Measurements from ENCODE around the gene GPR35. TPM values are rescaled to one million over a fixed set of nuclear protein-coding genes. Genes with fewer than 3 reads are reported as not detected.

The GPR35 gene
- total and polyA plus RNA-seq, 2 donors (not counting 3 experiments of a cell fraction or from before 2014, with no cell fraction given), result 0.18 to 0.33 TPM

- Histone ChIP-seq H3K36me3 (ENCODE audit: control insufficient read depth in 2 of 2, extremely low read depth in 1 of 2, insufficient read depth in 2 of 2, low read length in 2 of 2) (no peaks in the 10 kb centered on the region), H2AFZ (ENCODE audit: low read depth, low read length) (no peak overlapping the region), H3K4me1 (ENCODE audit: control insufficient read depth, extremely low read depth, insufficient read depth, low read length) (peaks cover 17% of the 10 kb centered on the region), H3K4me3 (replicated peaks in 1 of 3; ENCODE audit: insufficient read depth in 1 of 3, low read depth in 1 of 3, low read length in 3 of 3) (no peak overlapping the region), H3K9me1 (replicated peaks; ENCODE audit: control insufficient read depth, extremely low read depth, insufficient read depth, low read length) (no peaks in the 10 kb centered on the region), H4K20me1 (replicated peaks; ENCODE audit: control insufficient read depth, extremely low read depth, insufficient read depth, low read length) (no peaks in the 10 kb centered on the region), H3K9ac (replicated peaks; ENCODE audit: extremely low read depth, insufficient read depth, low read length) (no peak overlapping the region), H3K79me2 (ENCODE audit: control insufficient read depth, insufficient read depth, low read length) (peaks cover 51% of the 10 kb centered on the region), H3K27ac (ENCODE audit: insufficient read depth, low read depth, low read length) (no peak overlapping the region), H3K9me3 (replicated peaks; ENCODE audit: control insufficient read depth, insufficient read depth, low read length) (no peaks in the 10 kb centered on the region), H3K27me3 (ENCODE audit: control insufficient read depth in 2 of 2, insufficient read depth in 2 of 2, low read length in 2 of 2) (no peaks in the 10 kb centered on the region), H3K4me2 (ENCODE audit: insufficient read depth, low read length) (no peak overlapping the region)
- intact Hi-C loops (cut with micrococcal nuclease) (no loop called here), dilution Hi-C loops (cut with MboI; ENCODE audit: extremely low pct_ligation_motif_present, low sequenced_read_pairs) (no loop called here)
- CTCF ChIA-PET, result interaction anchor here (5.3 kb wide), 1 partner anchor 18 kb away, joined by 47 read pairs; no protein-coding TSS in a partner anchor
- no TSS peak for BruUV-seq (replicated peaks)
- TF ChIP-seq JUN (IDR thresholded peaks at IDR 0.05; ENCODE audit: borderline replicate concordance, insufficient read depth, insufficient read length, low read depth) (no peak), POLR2A (IDR thresholded peaks at IDR 0.05; ENCODE audit: low read depth, low read length) (no peak), MYC (IDR thresholded peaks at IDR 0.05; ENCODE audit: low read depth, low read length) (no peak), GATA2 (IDR thresholded peaks at IDR 0.05; ENCODE audit: insufficient read depth, insufficient read length, low read depth, low read length) (no peak)
- POLR2A ChIA-PET, result interaction anchor here (3.3 kb wide), 1 partner anchor 24 kb away, joined by 13 read pairs; no protein-coding TSS in a partner anchor
- DNase-seq (ENCODE audit: low read depth, low spot score) (no peak), FAIRE-seq (peak; percentile 54)
Measured at GRCh38 chr2:240584486-240585031, 40.7 kb upstream of the GPR35 start.

DNA sequence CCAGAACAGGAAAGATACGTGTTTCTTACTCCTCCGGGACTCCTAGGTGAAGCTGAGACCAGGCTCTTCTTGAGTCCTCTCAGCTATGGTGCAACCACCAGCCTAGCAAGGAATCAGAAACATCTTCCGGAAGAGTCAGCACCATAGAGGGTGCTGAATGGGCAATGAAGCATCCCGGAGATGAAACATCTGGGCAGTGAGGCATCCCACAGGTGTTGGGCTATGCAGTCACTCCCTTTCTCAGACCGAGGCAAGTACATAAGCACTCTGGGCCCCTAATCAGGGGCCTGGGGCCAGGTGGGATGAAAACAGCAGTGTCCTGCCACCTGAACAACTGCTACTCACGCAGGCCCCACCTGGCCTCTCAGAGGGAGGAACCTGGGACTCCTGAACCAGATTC, 40.2 kb upstream of the GPR35 start:
- POLR2A ChIA-PET, result interaction anchor here (3.3 kb wide), 1 partner anchor 24 kb away, joined by 13 read pairs; no protein-coding TSS in a partner anchor
- no peak for DNase-seq (ENCODE audit: low read depth, low spot score)
- H2AFZ ChIP-seq (ENCODE audit: low read depth, low read length), result no peak overlapping the region
- dilution Hi-C loops (cut with MboI; ENCODE audit: extremely low pct_ligation_motif_present, low sequenced_read_pairs) (no loop called here), intact Hi-C loops (cut with micrococcal nuclease) (no loop called here)
- peak overlapping the region; percentile 91 for H3K9ac ChIP-seq (replicated peaks; ENCODE audit: extremely low read depth, insufficient read depth, low read length)
- peaks cover 17% of the 10 kb centered on the region for H3K4me1 ChIP-seq (ENCODE audit: control insufficient read depth, extremely low read depth, insufficient read depth, low read length)
- no peaks in the 10 kb centered on the region for H3K27me3 ChIP-seq (ENCODE audit: control insufficient read depth in 2 of 2, insufficient read depth in 2 of 2, low read length in 2 of 2)
- no peaks in the 10 kb centered on the region for H4K20me1 ChIP-seq (replicated peaks; ENCODE audit: control insufficient read depth, extremely low read depth, insufficient read depth, low read length)
- H3K4me3 ChIP-seq (replicated peaks in 1 of 3; ENCODE audit: insufficient read depth in 1 of 3, low read depth in 1 of 3, low read length in 3 of 3), result peak overlapping the region in 2 of 3 experiments; percentile 76 to 84
- no TSS peak for BruUV-seq (replicated peaks)
- peak overlapping the region; percentile 74 for H3K27ac ChIP-seq (ENCODE audit: insufficient read depth, low read depth, low read length)
- H3K79me2 ChIP-seq (ENCODE audit: control insufficient read depth, insufficient read depth, low read length), result peaks cover 52% of the 10 kb centered on the region
- TF ChIP-seq MYC (IDR thresholded peaks at IDR 0.05; ENCODE audit: low read depth, low read length) (no peak), EZH2 (IDR thresholded peaks at IDR 0.05; ENCODE audit: borderline replicate concordance, low read depth, low read length, severe bottlenecking) (no peak), MAX (IDR thresholded peaks at IDR 0.05; ENCODE audit: insufficient read depth, insufficient read length) (no peak)
- TF ChIP-seq, protein P1, sequence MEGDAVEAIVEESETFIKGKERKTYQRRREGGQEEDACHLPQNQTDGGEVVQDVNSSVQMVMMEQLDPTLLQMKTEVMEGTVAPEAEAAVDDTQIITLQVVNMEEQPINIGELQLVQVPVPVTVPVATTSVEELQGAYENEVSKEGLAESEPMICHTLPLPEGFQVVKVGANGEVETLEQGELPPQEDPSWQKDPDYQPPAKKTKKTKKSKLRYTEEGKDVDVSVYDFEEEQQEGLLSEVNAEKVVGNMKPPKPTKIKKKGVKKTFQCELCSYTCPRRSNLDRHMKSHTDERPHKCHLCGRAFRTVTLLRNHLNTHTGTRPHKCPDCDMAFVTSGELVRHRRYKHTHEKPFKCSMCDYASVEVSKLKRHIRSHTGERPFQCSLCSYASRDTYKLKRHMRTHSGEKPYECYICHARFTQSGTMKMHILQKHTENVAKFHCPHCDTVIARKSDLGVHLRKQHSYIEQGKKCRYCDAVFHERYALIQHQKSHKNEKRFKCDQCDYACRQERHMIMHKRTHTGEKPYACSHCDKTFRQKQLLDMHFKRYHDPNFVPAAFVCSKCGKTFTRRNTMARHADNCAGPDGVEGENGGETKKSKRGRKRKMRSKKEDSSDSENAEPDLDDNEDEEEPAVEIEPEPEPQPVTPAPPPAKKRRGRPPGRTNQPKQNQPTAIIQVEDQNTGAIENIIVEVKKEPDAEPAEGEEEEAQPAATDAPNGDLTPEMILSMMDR (IDR thresholded peaks at IDR 0.05; ENCODE audit: extremely low read depth in 1 of 2, insufficient read depth in 1 of 2, low read depth in 1 of 2, low read length in 2 of 2), result no peak
- peak overlapping the region; percentile 80 for H3K4me2 ChIP-seq (ENCODE audit: insufficient read depth, low read length)
- CTCF ChIA-PET, result interaction anchor here (2.2 to 5.3 kb wide), 2 partner anchors 16 to 19 kb away, joined by 10 to 47 read pairs; partner anchors contain the start of gene RNPEPL1
- no peaks in the 10 kb centered on the region for H3K9me3 ChIP-seq (replicated peaks; ENCODE audit: control insufficient read depth, insufficient read depth, low read length)
- H3K36me3 ChIP-seq (ENCODE audit: control insufficient read depth in 2 of 2, extremely low read depth in 1 of 2, insufficient read depth in 2 of 2, low read length in 2 of 2), result peaks cover 0 to 4% of the 10 kb centered on the region in 2 experiments
- no peaks in the 10 kb centered on the region for H3K9me1 ChIP-seq (replicated peaks; ENCODE audit: control insufficient read depth, extremely low read depth, insufficient read depth, low read length)
- no peak for FAIRE-seq

All from endothelial cell of umbilical vein (primary cell).